H1 (cell line): ENCODE measurements around the gene NRSN2.

Experiments
- ASH2L ChIP-seq: fragments of 200-600, 300-600 bp; sonication (generic); IDR thresholded peaks from one replicate; pipeline ENCODE4 v1.7.1; 2017; ENCODE audit warnings: low read length
- CTCF ChIP-seq, 3 experiments: IDR thresholded peaks; 1 replicate in 2 of 3; 2 replicates in 1 of 3; pipeline versions ENCODE4 v1.5.1 to v1.6.1; 2011; ENCODE audit warnings: low read length in 3 of 3, mild to moderate bottlenecking in 3 of 3, inconsistent platforms in 2 of 3, low read depth in 1 of 3, moderate library complexity in 1 of 3; ENCODE audit not compliant: insufficient read depth in 1 of 3; ENCODE audit errors: control extremely low read depth in 1 of 3
- EGR1 ChIP-seq: IDR thresholded peaks from 2 replicates; pipeline ENCODE4 v1.6.1; 2011; ENCODE audit warnings: low read depth, low read length, borderline replicate concordance
- EZH2 ChIP-seq: fragments of 200-600 bp; sonication (generic); IDR thresholded peaks from 2 replicates; pipeline ENCODE4 v1.7.1; 2012; ENCODE audit warnings: low read depth, mild to moderate bottlenecking, moderate library complexity, low read length, inconsistent platforms; ENCODE audit not compliant: severe bottlenecking
- HDAC6 ChIP-seq: IDR thresholded peaks from one replicate; pipeline ENCODE4 v1.7.1; 2012; ENCODE audit warnings: low read depth, mild to moderate bottlenecking, inconsistent platforms, low read length, moderate library complexity
- JUND ChIP-seq: IDR thresholded peaks from 2 replicates; pipeline ENCODE4 v1.6.1; 2011; ENCODE audit warnings: mild to moderate bottlenecking, improper control_type of control experiment, low read length
- KDM5A ChIP-seq: fragments of 200-600 bp; IDR thresholded peaks from 2 replicates; pipeline ENCODE4 v1.7.1; 2012; ENCODE audit warnings: mild to moderate bottlenecking, low read length, inconsistent platforms, mixed read lengths
- POLR2A ChIP-seq, 2 experiments: IDR thresholded peaks; 1 replicate in 1 of 2; 2 replicates in 1 of 2; pipeline ENCODE4 v1.6.1; 2011; ENCODE audit warnings: low read depth in 2 of 2, low read length in 2 of 2, mild to moderate bottlenecking in 2 of 2; ENCODE audit errors: control extremely low read depth in 1 of 2
- POLR2AphosphoS5 ChIP-seq: IDR thresholded peaks from 2 replicates; pipeline ENCODE4 v1.6.1; 2011; ENCODE audit warnings: low read depth, low read length
- RAD21 ChIP-seq, 2 experiments: IDR thresholded peaks in 1 of 2; conservative IDR thresholded peaks in 1 of 2; 2 replicates each; pipeline ENCODE4 v1.6.1; 2011; ENCODE audit warnings: low read depth in 2 of 2, low read length in 2 of 2, improper control_type of control experiment in 1 of 2, inconsistent platforms in 1 of 2, mild to moderate bottlenecking in 1 of 2, moderate library complexity in 1 of 2
- SIRT6 ChIP-seq: IDR thresholded peaks from one replicate; pipeline ENCODE4 v1.7.1; 2012; ENCODE audit warnings: low read length, inconsistent platforms
- TAF1 ChIP-seq: IDR thresholded peaks from 2 replicates; pipeline ENCODE4 v1.6.1; 2011; ENCODE audit warnings: mild to moderate bottlenecking, low read depth, low read length
- TF ChIP-seq, protein P1 (sequence below): IDR thresholded peaks from 2 replicates; pipeline ENCODE4 v1.6.1; 2011; ENCODE audit warnings: low read length, improper control_type of control experiment
- TF ChIP-seq, protein P2 (sequence below): IDR thresholded peaks from 2 replicates; pipeline ENCODE4 v1.6.1; 2012; ENCODE audit warnings: low read length, inconsistent platforms

- no peak for TF ChIP-seq POLR2AphosphoS5
- TF ChIP-seq CTCF (IDR thresholded peaks at IDR 0.05; ENCODE audit: control extremely low read depth in 1 of 3, insufficient read depth in 1 of 3, low read depth in 1 of 3, low read length in 3 of 3), result no peak
- TF ChIP-seq SIRT6, result no peak
- no peak for TF ChIP-seq HDAC6
- TF ChIP-seq, protein P1, sequence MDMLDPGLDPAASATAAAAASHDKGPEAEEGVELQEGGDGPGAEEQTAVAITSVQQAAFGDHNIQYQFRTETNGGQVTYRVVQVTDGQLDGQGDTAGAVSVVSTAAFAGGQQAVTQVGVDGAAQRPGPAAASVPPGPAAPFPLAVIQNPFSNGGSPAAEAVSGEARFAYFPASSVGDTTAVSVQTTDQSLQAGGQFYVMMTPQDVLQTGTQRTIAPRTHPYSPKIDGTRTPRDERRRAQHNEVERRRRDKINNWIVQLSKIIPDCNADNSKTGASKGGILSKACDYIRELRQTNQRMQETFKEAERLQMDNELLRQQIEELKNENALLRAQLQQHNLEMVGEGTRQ, result no peak
- no peak for TF ChIP-seq TAF1
- TF ChIP-seq RAD21 (IDR thresholded peaks at IDR 0.05 in 1 of 2, conservative IDR thresholded peaks at IDR 0.05 in 1 of 2; ENCODE audit: low read depth in 2 of 2, low read length in 2 of 2), result no peak
- no peak for TF ChIP-seq JUND
- TF ChIP-seq, protein P2, sequence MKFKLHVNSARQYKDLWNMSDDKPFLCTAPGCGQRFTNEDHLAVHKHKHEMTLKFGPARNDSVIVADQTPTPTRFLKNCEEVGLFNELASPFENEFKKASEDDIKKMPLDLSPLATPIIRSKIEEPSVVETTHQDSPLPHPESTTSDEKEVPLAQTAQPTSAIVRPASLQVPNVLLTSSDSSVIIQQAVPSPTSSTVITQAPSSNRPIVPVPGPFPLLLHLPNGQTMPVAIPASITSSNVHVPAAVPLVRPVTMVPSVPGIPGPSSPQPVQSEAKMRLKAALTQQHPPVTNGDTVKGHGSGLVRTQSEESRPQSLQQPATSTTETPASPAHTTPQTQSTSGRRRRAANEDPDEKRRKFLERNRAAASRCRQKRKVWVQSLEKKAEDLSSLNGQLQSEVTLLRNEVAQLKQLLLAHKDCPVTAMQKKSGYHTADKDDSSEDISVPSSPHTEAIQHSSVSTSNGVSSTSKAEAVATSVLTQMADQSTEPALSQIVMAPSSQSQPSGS, result no peak
- no peak for TF ChIP-seq POLR2A (IDR thresholded peaks at IDR 0.05; ENCODE audit: control extremely low read depth in 1 of 2, low read depth in 2 of 2, low read length in 2 of 2)
- no peak for TF ChIP-seq ASH2L
- no peak for TF ChIP-seq KDM5A
- TF ChIP-seq EGR1, result no peak
- no peak for TF ChIP-seq EZH2
These were observed 22.0 kb downstream of the NRSN2 start for GRCh38 chr20:368915-369314.
